H1 (cell line): ENCODE results near the gene MAPK9. TPM values are rescaled to one million over a fixed set of nuclear protein-coding genes. Genes with fewer than 3 reads are reported as not detected.

Source experiments
- CTCF ChIA-PET: fragments of 300-600 bp; sonication (Branson Sonifier 250); formaldehyde crosslinking; loops from one replicate; lab custom pipeline; 2021; ENCODE audit not compliant: partially characterized antibody; lab: Charles Lee
- POLR2A ChIA-PET: fragments of 300-600 bp; sonication (Branson Sonifier 250); formaldehyde crosslinking; loops from one replicate; lab custom pipeline; 2021; ENCODE audit warnings: inconsistent platforms; ENCODE audit not compliant: partially characterized antibody; lab: Charles Lee
- DNase-seq, 2 experiments: peaks; one replicate each; pipeline versions ENCODE4 v3.0.0 to v3.0.0-alpha.2; 2010 to 2022; ENCODE audit warnings: low spot score in 2 of 2, low read depth in 1 of 2, mixed read lengths in 1 of 2
- FAIRE-seq: peaks from 2 replicates; lab custom pipeline; 2011; peaks lifted over from hg19 to GRCh38; lab: Jason Lieb, UNC
- H2AFZ ChIP-seq: 2 replicates; pipeline ENCODE4 v1.8.1; 2012; ENCODE audit warnings: low read length, inconsistent platforms
- H2AK5ac ChIP-seq: 2 replicates; pipeline ENCODE4 v1.6.1; 2013; ENCODE audit warnings: low read depth, low read length
- H2BK120ac ChIP-seq: replicated peaks from 2 replicates; pipeline ENCODE3; 2013; ENCODE audit warnings: low read depth, low read length, inconsistent platforms
- H2BK12ac ChIP-seq: 2 replicates; pipeline ENCODE4 v1.6.1; 2013; ENCODE audit warnings: low read depth, low read length
- H2BK15ac ChIP-seq: 2 replicates; pipeline ENCODE4 v1.6.1; 2013; ENCODE audit warnings: low read length
- H2BK20ac ChIP-seq: 2 replicates; pipeline ENCODE4 v1.6.1; 2013; ENCODE audit warnings: low read length
- H2BK5ac ChIP-seq: 2 replicates; pipeline ENCODE4 v1.6.1; 2013; ENCODE audit warnings: low read depth, low read length
- H3K14ac ChIP-seq: 2 replicates; pipeline ENCODE4 v1.6.1; 2013; ENCODE audit warnings: inconsistent platforms; ENCODE audit not compliant: insufficient read length
- H3K18ac ChIP-seq: 2 replicates; pipeline ENCODE4 v1.6.1; 2013; ENCODE audit warnings: low read length; ENCODE audit errors: extremely low read depth
- H3K23ac ChIP-seq: 2 replicates; pipeline ENCODE4 v1.6.1; 2013; ENCODE audit warnings: inconsistent platforms; ENCODE audit not compliant: insufficient read length
- H3K23me2 ChIP-seq: 2 replicates; pipeline ENCODE4 v1.6.1; 2013; ENCODE audit warnings: low read depth, low read length
- H3K27ac ChIP-seq: 2 replicates; pipeline ENCODE4 v1.6.1; 2011; ENCODE audit warnings: low read depth, low read length, inconsistent platforms
- H3K27me3 ChIP-seq, 4 experiments: replicated peaks in 1 of 4; 1 replicate in 1 of 4; 2 replicates in 3 of 4; pipeline versions ENCODE4 v1.6.1 to v1.8.1; 2011 to 2013; ENCODE audit warnings: low read length in 3 of 4, mild to moderate bottlenecking in 3 of 4, inconsistent platforms in 2 of 4, mixed read lengths in 2 of 4, moderate library complexity in 1 of 4; ENCODE audit not compliant: control insufficient read depth in 3 of 4, insufficient read depth in 3 of 4; ENCODE audit errors: extremely low read depth in 1 of 4
- H3K36me3 ChIP-seq, 4 experiments: 2 replicates each; pipeline versions ENCODE4 v1.6.1 to v1.8.1; 2011 to 2013; ENCODE audit warnings: mild to moderate bottlenecking in 4 of 4, low read length in 3 of 4, moderate library complexity in 2 of 4, control low read depth in 1 of 4, inconsistent platforms in 1 of 4; ENCODE audit not compliant: insufficient read depth in 4 of 4, control insufficient read depth in 2 of 4
- H3K4ac ChIP-seq: replicated peaks from 2 replicates; pipeline ENCODE3; 2013; ENCODE audit warnings: low read length, low read depth, mixed read lengths, inconsistent platforms; ENCODE audit not compliant: insufficient read length
- H3K4me1 ChIP-seq, 4 experiments: replicated peaks in 1 of 4; 1 replicate in 1 of 4; 2 replicates in 3 of 4; pipeline versions ENCODE4 v1.6.1 to v1.8.1; 2011 to 2013; ENCODE audit warnings: low read length in 3 of 4, inconsistent platforms in 2 of 4, mixed read lengths in 1 of 4; ENCODE audit not compliant: insufficient read depth in 4 of 4, control insufficient read depth in 3 of 4
- H3K4me2 ChIP-seq, 2 experiments: 2 replicates each; pipeline versions ENCODE4 v1.6.1 to v1.8.1; 2011 to 2013; ENCODE audit warnings: low read depth in 2 of 2, low read length in 2 of 2, control low read depth in 1 of 2, inconsistent platforms in 1 of 2, mild to moderate bottlenecking in 1 of 2; ENCODE audit not compliant: insufficient read depth in 1 of 2
- H3K4me3 ChIP-seq, 4 experiments: fragments of 200-600, 300-600 bp in 1 of 4; sonication (generic), shearing (Covaris generic), sonication (Bioruptor Twin) in 1 of 4; 2 replicates each; pipeline versions ENCODE4 v1.5.1 to v1.8.1; 2011 to 2016; ENCODE audit warnings: low read length in 4 of 4, low read depth in 3 of 4, control low read depth in 2 of 4, inconsistent platforms in 2 of 4, mild to moderate bottlenecking in 2 of 4, mixed read lengths in 1 of 4, moderate library complexity in 1 of 4; ENCODE audit not compliant: insufficient read depth in 2 of 4; ENCODE audit errors: extremely low read depth in 1 of 4
- H3K56ac ChIP-seq: replicated peaks from 2 replicates; pipeline ENCODE3; 2013; ENCODE audit warnings: low read depth, mild to moderate bottlenecking, mixed read lengths, low read length, inconsistent platforms; ENCODE audit not compliant: insufficient read length
- H3K79me1 ChIP-seq: 2 replicates; pipeline ENCODE4 v1.6.1; 2013; ENCODE audit warnings: low read depth, low read length, control low read depth
- H3K79me2 ChIP-seq, 2 experiments: 2 replicates each; pipeline versions ENCODE4 v1.6.1 to v1.8.1; 2012 to 2013; ENCODE audit warnings: low read length in 2 of 2, mild to moderate bottlenecking in 2 of 2, inconsistent platforms in 1 of 2; ENCODE audit not compliant: insufficient read depth in 2 of 2, control insufficient read depth in 1 of 2
- H3K9ac ChIP-seq, 4 experiments: replicated peaks in 1 of 4; 1 replicate in 1 of 4; 2 replicates in 3 of 4; pipeline versions ENCODE4 v1.6.1 to v1.8.1; 2011 to 2013; ENCODE audit warnings: low read depth in 3 of 4, low read length in 3 of 4, control low read depth in 2 of 4, mild to moderate bottlenecking in 2 of 4, moderate library complexity in 2 of 4, inconsistent platforms in 1 of 4; ENCODE audit errors: extremely low read depth in 1 of 4
- H3K9me3 ChIP-seq, 2 experiments: 2 replicates each; pipeline versions ENCODE4 v1.6.1 to v1.8.1; 2012 to 2013; ENCODE audit warnings: mild to moderate bottlenecking in 2 of 2, moderate library complexity in 2 of 2, control low read depth in 1 of 2, inconsistent platforms in 1 of 2, low read depth in 1 of 2, low read length in 1 of 2, mixed read lengths in 1 of 2; ENCODE audit not compliant: insufficient read depth in 2 of 2
- H4K20me1 ChIP-seq, 2 experiments: replicated peaks in 1 of 2; 2 replicates each; pipeline versions ENCODE3 to v1.8.1; 2011 to 2013; ENCODE audit warnings: inconsistent platforms in 2 of 2, low read length in 2 of 2, mild to moderate bottlenecking in 1 of 2; ENCODE audit not compliant: insufficient read depth in 2 of 2, control insufficient read depth in 1 of 2
- H4K5ac ChIP-seq: 2 replicates; pipeline ENCODE4 v1.6.1; 2013; ENCODE audit warnings: low read length, low read depth, mixed read lengths, inconsistent platforms; ENCODE audit not compliant: insufficient read length
- H4K8ac ChIP-seq: 2 replicates; pipeline ENCODE4 v1.8.0; 2013; ENCODE audit warnings: mild to moderate bottlenecking, moderate library complexity, low read length, inconsistent platforms; ENCODE audit not compliant: insufficient read depth; ENCODE audit errors: extremely low read depth
- H4K91ac ChIP-seq: replicated peaks from 2 replicates; pipeline ENCODE3; 2013; ENCODE audit warnings: low read length, mixed read lengths, inconsistent platforms; ENCODE audit not compliant: insufficient read length
- CBX8 ChIP-seq: fragments of 300-800, 300-1000 bp; sonication (generic); IDR thresholded peaks from 2 replicates; pipeline ENCODE4 v1.7.1; 2016; ENCODE audit warnings: low read depth, low read length, borderline replicate concordance
- HDAC2 ChIP-seq, 2 experiments: fragments of 300-600 bp in 1 of 2; sonication (generic) in 1 of 2; IDR thresholded peaks; 2 replicates each; pipeline ENCODE4 v1.6.1; 2011 to 2012; ENCODE audit warnings: low read depth in 2 of 2, low read length in 2 of 2, mild to moderate bottlenecking in 2 of 2, moderate library complexity in 2 of 2, borderline replicate concordance in 1 of 2, inconsistent platforms in 1 of 2
- KDM1A ChIP-seq: fragments of 200-600, 300-600 bp; sonication (generic); IDR thresholded peaks from 2 replicates; pipeline ENCODE4 v1.7.1; 2016; ENCODE audit warnings: mild to moderate bottlenecking, low read length, borderline replicate concordance
- RXRA ChIP-seq: IDR thresholded peaks from 2 replicates; pipeline ENCODE4 v1.6.1; 2011; ENCODE audit warnings: low read depth, mild to moderate bottlenecking, low read length, moderate library complexity; ENCODE audit not compliant: insufficient read depth
- SP4 ChIP-seq: IDR thresholded peaks from 2 replicates; pipeline ENCODE4 v1.6.1; 2012; ENCODE audit warnings: low read length, inconsistent platforms
- WGBS, 2 experiments: shearing (Covaris generic) in 1 of 2; methylation state at CpG; one replicate each; pipeline versions ENCODE4 v1.1.6 to v1.1.7; 2013 to 2015; ENCODE audit warnings: low lambda C conversion rate in 2 of 2, mixed read lengths in 2 of 2, inconsistent platforms in 1 of 2, low coverage in 1 of 2, missing lambda C conversion rate in 1 of 2; ENCODE audit not compliant: insufficient replicate concordance in 2 of 2, insufficient coverage in 1 of 2, insufficient read length in 1 of 2; ENCODE audit errors: extremely low coverage in 1 of 2, missing lambda C conversion rate in 1 of 2; 5-methylcytosine and 5-hydroxymethylcytosine counted together
- polyA plus RNA-seq, 7 experiments: library from polyadenylated mRNA; depleted of rRNA in 3 of 7; stranded (reverse) in 5 of 7; unstranded in 2 of 7; fragments of >200 nt in 5 of 7; fragments of 200-250 nt in 2 of 7; gene quantifications; 1 replicate in 5 of 7; 2 replicates in 1 of 7; 4 replicates in 1 of 7; pipeline versions ENCODE4 v1.2.1 to v1.2.3, GENCODE V29; 2011 to 2013; ENCODE audit warnings: missing spikeins in 2 of 7, mixed read lengths in 2 of 7
- total RNA-seq: library from RNA; stranded (reverse); fragmentation: NEBNext Ultra II Directional; extraction: Animal tissue kit (Norgen Biotek cat#: 25700); gene quantifications from 2 replicates; pipeline ENCODE4 v1.2.1, GENCODE V29; 2021
- TF ChIP-seq, protein P1 (sequence below): IDR thresholded peaks from 2 replicates; pipeline ENCODE4 v1.6.1; 2012; ENCODE audit warnings: inconsistent platforms

Gene MAPK9
- total and polyA plus RNA-seq, 2 of the 8 experiments (the other 6 are each of a cell fraction or from before 2014, with no cell fraction given): 22.3 to 43.7 TPM

DNA sequence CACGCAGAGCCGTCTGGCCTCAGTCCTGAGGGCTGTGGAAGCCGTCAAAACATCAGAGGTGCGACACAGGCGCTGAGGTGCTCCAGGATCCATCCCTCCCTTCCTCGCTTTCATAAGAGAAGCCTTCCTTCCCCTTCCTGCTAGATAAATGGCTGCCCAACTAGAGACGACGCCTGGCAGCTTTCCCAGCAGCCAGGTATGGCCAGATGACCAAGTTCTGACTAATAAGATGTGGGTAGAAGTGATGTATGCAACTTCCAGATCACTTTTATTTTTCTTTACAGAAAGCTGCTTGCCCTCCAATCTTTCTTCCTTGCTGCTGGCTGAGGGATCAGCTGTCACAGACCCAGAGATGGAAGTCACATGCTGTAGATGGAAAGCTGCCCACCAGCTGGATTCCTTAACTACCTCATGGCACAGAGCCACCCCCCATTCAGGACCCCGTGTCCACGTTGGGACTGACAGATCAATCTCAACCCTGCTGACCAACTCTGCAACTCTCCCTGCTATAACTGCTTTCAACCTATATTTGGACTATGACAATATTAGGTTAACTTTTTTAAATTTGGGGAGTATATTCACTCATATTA lies 8.8 kb downstream of the MAPK9 start:
- no peak overlapping the region for H3K9ac ChIP-seq
- no peak overlapping the region for H3K18ac ChIP-seq
- H3K4me3 ChIP-seq: no peak overlapping the region
- DNase-seq: no peak
- CTCF ChIA-PET: interaction anchor here (1.0 to 1.9 kb wide), 5 partner anchors 7 to 322 kb away, joined by 3 to 15 read pairs (median 5); no protein-coding TSS in a partner anchor
- POLR2A ChIA-PET: interaction anchor here (0.9 to 1.4 kb wide), 2 partner anchors 10 to 152 kb away, joined by 3 read pairs; no protein-coding TSS in a partner anchor
- no peak overlapping the region for H3K4ac ChIP-seq
- H3K27ac ChIP-seq: no peak overlapping the region
- no peak overlapping the region for H2AK5ac ChIP-seq
- no peak overlapping the region for H4K91ac ChIP-seq
- no peak overlapping the region for H3K14ac ChIP-seq
- peaks cover 16% of the 10 kb centered on the region for H3K79me1 ChIP-seq
- H2BK15ac ChIP-seq: no peak overlapping the region
- H4K5ac ChIP-seq: no peak overlapping the region
- H4K20me1 ChIP-seq: peaks cover 4 to 9% of the 10 kb centered on the region in 2 experiments
- H3K27me3 ChIP-seq: no peaks in the 10 kb centered on the region
- H3K4me2 ChIP-seq: no peak overlapping the region
- no peak overlapping the region for H2BK12ac ChIP-seq
- no peaks in the 10 kb centered on the region; a peak in 1 of 7 replicates for H3K4me1 ChIP-seq
- H3K79me2 ChIP-seq: peaks cover 0 to 46% of the 10 kb centered on the region in 2 experiments; a peak in 2 of 4 replicates
- H3K23ac ChIP-seq: no peak overlapping the region
- H3K23me2 ChIP-seq: no peaks in the 10 kb centered on the region
- 79% methylated on average over 5 of the region's 10 CpGs; no CpG with 5 or more reads in 1 of the 2 experiments for WGBS, 2 experiments
- H2BK20ac ChIP-seq: no peak overlapping the region
- H2BK5ac ChIP-seq: no peak overlapping the region
- peaks cover 0 to 14% (median 5%) of the 10 kb centered on the region in 4 experiments; a peak in 5 of 8 replicates for H3K36me3 ChIP-seq
- no peak for FAIRE-seq
- H2AFZ ChIP-seq: no peak overlapping the region
- TF ChIP-seq SP4: no peak
- no peak for TF ChIP-seq CBX8
- no peak for TF ChIP-seq KDM1A
- TF ChIP-seq, protein P1, sequence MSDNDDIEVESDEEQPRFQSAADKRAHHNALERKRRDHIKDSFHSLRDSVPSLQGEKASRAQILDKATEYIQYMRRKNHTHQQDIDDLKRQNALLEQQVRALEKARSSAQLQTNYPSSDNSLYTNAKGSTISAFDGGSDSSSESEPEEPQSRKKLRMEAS: no peak
- TF ChIP-seq HDAC2 (IDR thresholded peaks at IDR 0.05; ENCODE audit: borderline replicate concordance in 1 of 2, low read depth in 2 of 2, low read length in 2 of 2): no peak
- no peak for TF ChIP-seq RXRA
- no peak overlapping the region for H4K8ac ChIP-seq
- no peak overlapping the region for H2BK120ac ChIP-seq
- no peak overlapping the region for H3K56ac ChIP-seq
- H3K9me3 ChIP-seq: no peaks in the 10 kb centered on the region
